Fibroblast of skin of scalp (primary cell): ENCODE results near the gene PCDHB10.
"Not testable (repeated sequence)": the region's sequence is repeated elsewhere in the genome, so short reads cannot be mapped to it uniquely, and the experiment has no call there.

Experiments used
- DNase-seq: peaks from one replicate; pipeline ENCODE4 v3.0.0-alpha.2; 2013

The PCDHB10 gene

DNA sequence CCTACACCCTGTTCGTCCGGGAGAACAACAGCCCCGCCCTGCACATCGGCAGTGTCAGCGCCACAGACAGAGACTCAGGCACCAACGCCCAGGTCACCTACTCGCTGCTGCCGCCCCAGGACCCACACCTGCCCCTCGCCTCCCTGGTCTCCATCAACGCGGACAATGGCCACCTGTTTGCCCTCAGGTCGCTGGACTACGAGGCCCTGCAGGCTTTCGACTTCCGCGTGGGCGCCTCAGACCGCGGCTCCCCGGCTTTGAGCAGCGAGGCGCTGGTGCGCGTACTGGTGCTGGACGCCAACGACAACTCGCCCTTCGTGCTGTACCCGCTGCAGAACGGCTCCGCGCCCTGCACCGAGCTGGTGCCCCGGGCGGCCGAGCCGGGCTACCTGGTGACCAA lies 3.5 kb upstream of the PCDHB10 start:
- DNase-seq, result not testable (repeated sequence)

- DNase-seq, result not testable (repeated sequence)
Measured at GRCh38 chr5:141189131-141189530, 3.0 kb upstream of the PCDHB10 start.

DNA sequence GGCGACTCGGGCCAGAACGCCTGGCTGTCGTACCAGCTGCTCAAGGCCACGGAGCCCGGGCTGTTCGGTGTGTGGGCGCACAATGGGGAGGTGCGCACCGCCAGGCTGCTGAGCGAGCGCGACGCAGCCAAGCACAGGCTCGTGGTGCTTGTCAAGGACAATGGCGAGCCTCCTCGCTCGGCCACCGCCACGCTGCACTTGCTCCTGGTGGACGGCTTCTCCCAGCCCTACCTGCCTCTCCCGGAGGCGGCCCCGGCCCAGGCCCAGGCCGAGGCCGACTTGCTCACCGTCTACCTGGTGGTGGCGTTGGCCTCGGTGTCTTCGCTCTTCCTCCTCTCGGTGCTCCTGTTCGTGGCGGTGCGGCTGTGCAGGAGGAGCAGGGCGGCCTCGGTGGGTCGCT lies 2.2 kb downstream of the PCDHB10 start:
- DNase-seq, result not testable (repeated sequence)

DNA sequence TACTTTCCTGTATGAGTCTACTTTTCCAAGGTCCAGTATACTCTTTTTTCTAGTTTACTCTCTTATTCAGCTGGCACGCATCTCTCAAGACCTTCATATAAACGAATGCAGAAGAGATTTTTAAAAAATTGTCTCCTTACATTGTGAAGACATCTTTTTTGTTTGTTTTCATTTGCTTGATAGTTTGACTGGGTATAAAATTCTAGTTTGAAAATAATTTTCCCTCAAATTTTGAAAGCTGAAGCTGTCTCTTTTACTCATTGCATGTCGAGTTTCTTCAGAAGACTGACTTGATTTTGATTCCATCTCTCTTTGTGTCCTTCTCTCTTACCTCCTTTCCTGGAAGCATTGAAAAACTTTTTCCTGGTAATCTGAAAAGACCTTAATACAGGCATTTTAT lies 4.2 kb downstream of the PCDHB10 start:
- no peak for DNase-seq

DNA sequence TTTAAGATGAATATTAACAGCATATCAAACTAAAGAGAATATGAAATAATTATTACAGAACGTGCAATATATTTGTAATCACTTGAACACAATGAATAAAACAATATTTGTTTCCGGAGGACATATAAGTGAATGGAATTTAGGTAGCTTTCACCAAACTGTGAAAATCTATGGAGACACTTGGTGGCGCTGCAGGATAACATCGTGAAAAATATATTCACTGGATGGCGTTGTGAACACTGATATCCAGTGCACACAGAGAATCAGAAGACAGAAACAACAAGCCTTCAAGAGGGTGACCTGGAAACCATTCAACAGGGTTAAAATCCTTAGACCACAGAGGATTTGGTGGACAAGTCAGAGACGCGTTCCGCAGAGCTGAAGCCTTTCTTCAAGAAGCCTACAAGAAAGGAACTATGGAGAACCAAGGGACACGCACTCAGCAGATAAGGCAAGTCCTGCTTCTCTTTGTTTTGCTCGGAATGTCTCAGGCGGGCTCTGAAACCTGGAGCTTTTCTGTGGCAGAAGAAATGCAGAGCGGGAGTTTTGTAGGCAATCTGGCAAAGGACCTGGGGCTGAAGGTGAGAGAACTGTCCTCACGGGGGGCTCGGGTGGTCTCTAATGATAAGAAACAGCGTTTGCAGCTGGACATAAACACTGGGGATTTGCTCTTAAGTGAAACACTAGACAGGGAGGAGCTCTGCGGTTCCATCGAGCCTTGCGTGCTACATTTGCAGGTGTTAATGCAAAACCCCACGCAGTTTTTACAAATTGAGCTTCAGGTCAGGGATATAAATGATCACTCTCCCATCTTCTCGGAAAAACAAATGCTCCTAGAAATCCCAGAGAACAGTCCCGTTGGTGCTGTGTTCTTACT lies 7.4 kb downstream of the PCDHB10 start, which contains the start of gene PCDHB11:
PCDHB11 (plus strand) TSS at position 269 of the 877 bp plus-strand sequence; CDS start at position 417, 148 bp downstream.
- no peak for DNase-seq

- DNase-seq, result not testable (repeated sequence)
Measured at GRCh38 chr5:141201126-141201525, 9.0 kb downstream of the PCDHB10 start.

GRCh38 chr5:141201646-141202045 lies 9.5 kb downstream of the PCDHB10 start:
- DNase-seq, result not testable (repeated sequence)

DNA sequence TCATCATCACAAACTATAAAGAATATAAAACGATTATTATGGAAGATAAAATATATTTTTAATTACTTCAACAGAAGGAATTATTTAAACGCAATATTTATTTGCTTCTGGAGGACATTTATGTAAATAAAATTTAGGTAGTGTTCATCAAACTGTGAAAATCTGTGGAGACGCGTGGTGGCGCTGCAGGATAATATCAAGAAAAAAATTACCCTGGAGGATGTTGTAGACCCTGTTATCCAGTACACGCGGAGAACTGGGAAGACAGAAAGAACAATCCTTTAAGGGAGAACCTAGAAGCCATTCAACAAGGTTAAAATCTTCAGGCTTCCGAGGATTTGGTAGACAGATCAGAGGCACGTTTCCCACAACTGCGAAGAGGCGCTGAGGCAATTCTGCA lies 16.3 kb downstream of the PCDHB10 start, which contains the start of gene PCDHB12:
PCDHB12 (plus strand) TSS at position 242 of the 400 bp plus-strand sequence. CDS start 189 bp downstream, outside the sequence.
- no peak for DNase-seq

GRCh38 chr5:141210281-141210680 lies 18.1 kb downstream of the PCDHB10 start:
- DNase-seq, result not testable (repeated sequence)

DNA sequence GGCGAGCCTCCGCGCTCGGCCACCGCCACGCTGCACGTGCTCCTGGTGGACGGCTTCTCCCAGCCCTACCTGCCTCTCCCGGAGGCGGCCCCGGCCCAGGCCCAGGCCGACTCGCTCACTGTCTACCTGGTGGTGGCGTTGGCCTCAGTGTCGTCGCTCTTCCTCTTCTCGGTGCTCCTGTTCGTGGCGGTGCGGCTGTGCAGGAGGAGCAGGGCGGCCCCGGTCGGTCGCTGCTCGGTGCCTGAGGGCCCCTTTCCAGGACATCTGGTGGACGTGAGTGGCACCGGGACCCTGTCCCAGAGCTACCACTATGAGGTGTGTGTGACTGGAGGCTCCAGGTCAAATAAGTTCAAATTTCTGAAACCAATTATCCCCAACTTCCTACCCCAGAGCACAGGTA lies 18.7 kb downstream of the PCDHB10 start:
- not testable (repeated sequence) for DNase-seq

DNA sequence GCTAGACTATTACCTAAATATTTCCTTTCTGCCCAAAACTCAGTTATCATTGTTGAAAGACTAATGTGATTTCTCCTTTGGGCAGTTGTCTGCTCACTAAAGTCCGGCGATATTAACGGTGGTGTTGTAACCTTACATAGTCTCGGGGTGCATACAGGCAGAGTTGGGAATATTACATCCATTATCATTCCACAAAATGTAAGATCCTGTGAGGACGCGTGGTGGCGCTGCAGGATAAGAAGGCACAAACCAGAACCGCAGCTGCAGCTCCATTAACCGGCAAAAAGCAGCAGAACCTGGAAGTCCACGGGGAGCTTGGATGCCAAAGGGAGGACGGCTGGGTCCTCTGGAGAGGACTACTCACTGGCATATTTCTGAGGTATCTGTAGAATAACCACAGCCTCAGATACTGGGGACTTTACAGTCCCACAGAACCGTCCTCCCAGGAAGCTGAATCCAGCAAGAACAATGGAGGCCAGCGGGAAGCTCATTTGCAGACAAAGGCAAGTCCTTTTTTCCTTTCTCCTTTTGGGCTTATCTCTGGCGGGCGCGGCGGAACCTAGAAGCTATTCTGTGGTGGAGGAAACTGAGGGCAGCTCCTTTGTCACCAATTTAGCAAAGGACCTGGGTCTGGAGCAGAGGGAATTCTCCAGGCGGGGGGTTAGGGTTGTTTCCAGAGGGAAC lies 21.6 kb downstream of the PCDHB10 start, which contains the start of gene PCDHB13:
PCDHB13 (plus strand) TSS at position 264 of the 684 bp plus-strand sequence; CDS start at position 469, 205 bp downstream.
- peak; percentile 20 for DNase-seq

GRCh38 chr5:141214583-141214982 lies 22.4 kb downstream of the PCDHB10 start:
- not testable (repeated sequence) for DNase-seq

DNA sequence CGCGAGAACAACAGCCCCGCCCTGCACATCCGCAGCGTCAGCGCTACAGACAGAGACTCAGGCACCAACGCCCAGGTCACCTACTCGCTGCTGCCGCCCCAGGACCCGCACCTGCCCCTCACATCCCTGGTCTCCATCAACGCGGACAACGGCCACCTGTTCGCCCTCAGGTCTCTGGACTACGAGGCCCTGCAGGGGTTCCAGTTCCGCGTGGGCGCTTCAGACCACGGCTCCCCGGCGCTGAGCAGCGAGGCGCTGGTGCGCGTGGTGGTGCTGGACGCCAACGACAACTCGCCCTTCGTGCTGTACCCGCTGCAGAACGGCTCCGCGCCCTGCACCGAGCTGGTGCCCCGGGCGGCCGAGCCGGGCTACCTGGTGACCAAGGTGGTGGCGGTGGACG lies 23.4 kb downstream of the PCDHB10 start:
- not testable (repeated sequence) for DNase-seq

DNA sequence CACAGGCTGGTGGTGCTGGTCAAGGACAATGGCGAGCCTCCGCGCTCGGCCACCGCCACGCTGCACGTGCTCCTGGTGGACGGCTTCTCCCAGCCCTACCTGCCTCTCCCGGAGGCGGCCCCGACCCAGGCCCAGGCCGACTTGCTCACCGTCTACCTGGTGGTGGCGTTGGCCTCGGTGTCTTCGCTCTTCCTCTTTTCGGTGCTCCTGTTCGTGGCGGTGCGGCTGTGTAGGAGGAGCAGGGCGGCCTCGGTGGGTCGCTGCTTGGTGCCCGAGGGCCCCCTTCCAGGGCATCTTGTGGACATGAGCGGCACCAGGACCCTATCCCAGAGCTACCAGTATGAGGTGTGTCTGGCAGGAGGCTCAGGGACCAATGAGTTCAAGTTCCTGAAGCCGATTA lies 23.9 kb downstream of the PCDHB10 start:
- not testable (repeated sequence) for DNase-seq

- peak; percentile 24 for DNase-seq
Measured at GRCh38 chr5:141223112-141223783, 31.1 kb downstream of the PCDHB10 start, which contains the start of gene PCDHB14. PCDHB14 (plus strand) TSS chr5:141223343; CDS start chr5:141223506, 163 bp downstream.

DNA sequence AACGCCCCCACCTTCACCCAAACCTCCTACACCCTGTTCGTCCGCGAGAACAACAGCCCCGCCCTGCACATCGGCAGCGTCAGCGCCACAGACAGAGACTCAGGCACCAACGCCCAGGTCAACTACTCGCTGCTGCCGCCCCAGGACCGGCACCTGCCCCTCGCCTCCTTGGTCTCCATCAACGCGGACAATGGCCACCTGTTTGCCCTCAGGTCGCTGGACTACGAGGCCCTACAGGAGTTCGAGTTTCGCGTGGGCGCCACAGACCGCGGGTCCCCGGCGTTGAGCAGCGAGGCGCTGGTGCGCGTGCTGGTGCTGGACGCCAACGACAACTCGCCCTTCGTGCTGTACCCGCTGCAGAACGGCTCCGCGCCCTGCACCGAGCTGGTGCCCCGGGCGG lies 32.7 kb downstream of the PCDHB10 start:
- DNase-seq, result not testable (repeated sequence)

- not testable (repeated sequence) for DNase-seq
Measured at GRCh38 chr5:141225421-141225820, 33.3 kb downstream of the PCDHB10 start.

- peak; percentile 7 for DNase-seq
Measured at GRCh38 chr5:141234109-141234667, 42.0 kb downstream of the PCDHB10 start.

GRCh38 chr5:141235922-141236321 lies 43.8 kb downstream of the PCDHB10 start:
- DNase-seq, result not testable (repeated sequence)

DNA sequence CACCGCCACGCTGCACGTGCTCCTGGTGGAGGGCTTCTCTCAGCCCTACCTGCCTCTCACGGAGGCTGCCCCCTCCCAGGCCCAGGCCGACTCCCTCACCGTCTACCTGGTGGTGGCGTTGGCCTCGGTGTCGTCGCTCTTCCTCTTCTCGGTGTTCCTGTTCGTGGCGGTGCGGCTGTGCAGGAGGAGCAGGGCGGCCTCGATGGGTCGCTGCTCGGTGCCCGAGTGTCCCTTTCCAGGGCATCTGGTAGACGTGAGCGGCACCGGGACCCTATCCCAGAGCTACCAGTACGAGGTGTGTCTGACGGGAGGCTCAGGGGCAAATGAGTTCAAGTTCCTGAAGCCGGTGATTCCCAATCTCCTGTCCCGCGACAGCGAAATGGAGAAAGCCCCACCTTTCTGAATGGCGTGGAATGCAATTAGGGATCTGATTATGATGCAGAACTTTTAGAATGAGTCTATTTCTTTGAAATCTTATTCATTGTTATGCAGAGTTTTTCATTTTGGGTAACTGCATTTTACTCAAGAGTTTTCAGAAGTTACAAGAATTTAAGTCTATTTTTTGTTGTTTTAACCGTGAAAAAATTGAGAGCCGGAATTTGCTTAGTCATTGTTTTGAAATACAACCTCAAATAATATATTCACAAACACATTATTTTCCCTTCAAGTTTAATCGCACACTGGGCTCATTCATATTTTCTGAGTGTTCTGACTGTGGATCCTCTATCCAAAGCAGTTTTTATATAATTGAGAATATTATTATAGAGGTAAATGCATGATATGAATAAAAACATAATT lies 44.6 kb downstream of the PCDHB10 start:
- DNase-seq, result no peak

- no peak for DNase-seq
Measured at GRCh38 chr5:141241496-141241895, 49.3 kb downstream of the PCDHB10 start.
